ENCODE results near the gene SLC15A4. TPM values are rescaled to one million over a fixed set of nuclear protein-coding genes. Genes with fewer than 3 reads are reported as not detected.
"Not testable (repeated sequence)": the region's sequence is repeated elsewhere in the genome, so short reads cannot be mapped to it uniquely, and the experiment has no call there.

SLC15A4 gene
- total RNA-seq, 2 experiments from 2014 or later, result 53.3 to 87.3 TPM

DNA sequence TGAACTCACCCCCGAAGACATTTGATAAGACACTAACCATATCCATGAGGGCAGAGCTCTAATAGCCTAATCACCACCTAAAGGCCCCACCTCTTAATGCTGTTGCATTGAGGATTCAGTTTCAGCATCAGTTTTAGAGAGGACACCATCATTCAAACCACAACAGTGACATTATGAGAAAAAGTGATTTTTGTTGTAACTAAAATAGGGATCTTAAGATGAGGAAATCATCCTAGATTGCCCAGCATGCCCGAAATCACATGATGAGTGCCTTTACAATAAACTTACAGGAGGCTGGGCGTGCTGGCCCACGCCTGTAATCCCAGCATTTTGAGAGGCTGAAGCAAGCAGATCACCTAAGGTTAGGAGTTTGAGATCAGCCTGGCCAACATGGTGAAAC lies 19.8 kb upstream of the SLC15A4 start:
- H3K36me3 ChIP-seq (ENCODE audit: insufficient read depth, low read length), result no peaks in the 10 kb centered on the region
- CTCF ChIA-PET (ENCODE audit: unreplicated experiment), result no interaction called here
- H3K4me2 ChIP-seq (ENCODE audit: low read length), result no peak overlapping the region
- intact Hi-C loops (cut with micrococcal nuclease; ENCODE audit: unreplicated experiment), result no loop called here
- POLR2A ChIA-PET, result no interaction called here
- no peak overlapping the region for H3K4me3 ChIP-seq (ENCODE audit: low read depth, low read length, poor library complexity, severe bottlenecking)
- H3K4me1 ChIP-seq (ENCODE audit: insufficient read depth, low read length, poor library complexity, severe bottlenecking), result peaks cover 33% of the 10 kb centered on the region
- H3K9me2 ChIP-seq (ENCODE audit: insufficient read depth, low read length), result no peaks in the 10 kb centered on the region
- H3K9me3 ChIP-seq (ENCODE audit: low read length), result no peaks in the 10 kb centered on the region
- no peaks in the 10 kb centered on the region for H4K20me1 ChIP-seq (ENCODE audit: insufficient read depth, low read length)
- DNase-seq (ENCODE audit: low spot score), result no peak
- H2AFZ ChIP-seq (ENCODE audit: low read length), result no peak overlapping the region
- no peak overlapping the region for H3K27ac ChIP-seq (ENCODE audit: low read depth, low read length, poor library complexity, severe bottlenecking)
- no peaks in the 10 kb centered on the region for H3K79me2 ChIP-seq (ENCODE audit: insufficient read depth, low read depth, low read length)
- no peak for TF ChIP-seq EZH2phosphoT487 (IDR thresholded peaks at IDR 0.05; ENCODE audit: borderline replicate concordance, low read depth, low read length)
- TF ChIP-seq, protein P1, sequence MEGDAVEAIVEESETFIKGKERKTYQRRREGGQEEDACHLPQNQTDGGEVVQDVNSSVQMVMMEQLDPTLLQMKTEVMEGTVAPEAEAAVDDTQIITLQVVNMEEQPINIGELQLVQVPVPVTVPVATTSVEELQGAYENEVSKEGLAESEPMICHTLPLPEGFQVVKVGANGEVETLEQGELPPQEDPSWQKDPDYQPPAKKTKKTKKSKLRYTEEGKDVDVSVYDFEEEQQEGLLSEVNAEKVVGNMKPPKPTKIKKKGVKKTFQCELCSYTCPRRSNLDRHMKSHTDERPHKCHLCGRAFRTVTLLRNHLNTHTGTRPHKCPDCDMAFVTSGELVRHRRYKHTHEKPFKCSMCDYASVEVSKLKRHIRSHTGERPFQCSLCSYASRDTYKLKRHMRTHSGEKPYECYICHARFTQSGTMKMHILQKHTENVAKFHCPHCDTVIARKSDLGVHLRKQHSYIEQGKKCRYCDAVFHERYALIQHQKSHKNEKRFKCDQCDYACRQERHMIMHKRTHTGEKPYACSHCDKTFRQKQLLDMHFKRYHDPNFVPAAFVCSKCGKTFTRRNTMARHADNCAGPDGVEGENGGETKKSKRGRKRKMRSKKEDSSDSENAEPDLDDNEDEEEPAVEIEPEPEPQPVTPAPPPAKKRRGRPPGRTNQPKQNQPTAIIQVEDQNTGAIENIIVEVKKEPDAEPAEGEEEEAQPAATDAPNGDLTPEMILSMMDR (conservative IDR thresholded peaks at IDR 0.05; ENCODE audit: low read length), result no peak
- no TSS peak for BruUV-seq (replicated peaks)

DNA sequence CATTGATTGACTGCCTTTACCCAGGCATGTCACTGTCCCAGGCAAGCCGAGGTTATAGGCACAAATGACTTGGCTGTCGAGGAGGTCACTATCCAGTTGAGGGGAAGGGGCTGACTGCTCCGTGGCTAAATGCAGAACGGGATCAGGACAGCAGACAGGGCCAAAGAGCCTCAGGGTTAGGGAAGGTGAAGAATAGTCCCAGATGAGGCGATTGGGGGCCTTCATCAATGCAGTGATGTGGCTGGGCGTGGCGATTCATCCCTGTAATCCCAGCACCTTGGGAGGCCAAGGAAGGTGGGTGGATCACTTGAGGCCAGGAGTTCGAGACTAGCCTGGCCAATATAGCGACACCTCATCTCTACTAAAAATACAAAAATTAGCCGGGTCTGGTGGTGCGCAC lies 18.8 kb upstream of the SLC15A4 start:
- Histone ChIP-seq H3K79me2 (ENCODE audit: insufficient read depth, low read depth, low read length) (no peaks in the 10 kb centered on the region), H3K4me1 (ENCODE audit: insufficient read depth, low read length, poor library complexity, severe bottlenecking) (peaks cover 33% of the 10 kb centered on the region), H3K36me3 (ENCODE audit: insufficient read depth, low read length) (no peaks in the 10 kb centered on the region), H3K27ac (ENCODE audit: low read depth, low read length, poor library complexity, severe bottlenecking) (no peak overlapping the region), H4K20me1 (ENCODE audit: insufficient read depth, low read length) (no peaks in the 10 kb centered on the region), H3K9me3 (ENCODE audit: low read length) (no peaks in the 10 kb centered on the region), H3K4me2 (ENCODE audit: low read length) (no peak overlapping the region), H3K4me3 (ENCODE audit: low read depth, low read length, poor library complexity, severe bottlenecking) (no peak overlapping the region), H2AFZ (ENCODE audit: low read length) (no peak overlapping the region), H3K9me2 (ENCODE audit: insufficient read depth, low read length) (no peaks in the 10 kb centered on the region)
- TF ChIP-seq EZH2phosphoT487 (IDR thresholded peaks at IDR 0.05; ENCODE audit: borderline replicate concordance, low read depth, low read length), result no peak
- TF ChIP-seq, protein P1 (conservative IDR thresholded peaks at IDR 0.05; ENCODE audit: low read length), result no peak
- POLR2A ChIA-PET, result interaction anchor here (0.6 kb wide), 1 partner anchor 111 kb away, joined by 3 read pairs; no protein-coding TSS in a partner anchor
- no TSS peak for BruUV-seq (replicated peaks)
- CTCF ChIA-PET (ENCODE audit: unreplicated experiment), result no interaction called here
- intact Hi-C loops (cut with micrococcal nuclease; ENCODE audit: unreplicated experiment), result no loop called here
- no peak for DNase-seq (ENCODE audit: low spot score)

GRCh38 chr12:128840862-128841468 lies 17.2 kb upstream of the SLC15A4 start:
- H3K27ac ChIP-seq (ENCODE audit: low read depth, low read length, poor library complexity, severe bottlenecking), result peak overlapping the region; percentile 15
- H3K4me1 ChIP-seq (ENCODE audit: insufficient read depth, low read length, poor library complexity, severe bottlenecking), result peaks cover 33% of the 10 kb centered on the region
- ChIA-PET CTCF (ENCODE audit: unreplicated experiment) (no interaction called here), POLR2A (interaction anchor here (0.7 to 1.4 kb wide), 6 partner anchors 11 to 25 kb away, joined by 3 to 9 read pairs (median 3); no protein-coding TSS in a partner anchor)
- H3K4me3 ChIP-seq (ENCODE audit: low read depth, low read length, poor library complexity, severe bottlenecking), result peak overlapping the region; percentile 26
- no peaks in the 10 kb centered on the region for H3K79me2 ChIP-seq (ENCODE audit: insufficient read depth, low read depth, low read length)
- H3K36me3 ChIP-seq (ENCODE audit: insufficient read depth, low read length), result no peaks in the 10 kb centered on the region
- TF ChIP-seq EZH2phosphoT487 (IDR thresholded peaks at IDR 0.05; ENCODE audit: borderline replicate concordance, low read depth, low read length), result no peak
- TF ChIP-seq, protein P1 (conservative IDR thresholded peaks at IDR 0.05; ENCODE audit: low read length), result no peak
- no peak overlapping the region for H2AFZ ChIP-seq (ENCODE audit: low read length)
- no TSS peak for BruUV-seq (replicated peaks)
- peak overlapping the region; percentile 70 for H3K4me2 ChIP-seq (ENCODE audit: low read length)
- no peaks in the 10 kb centered on the region for H3K9me2 ChIP-seq (ENCODE audit: insufficient read depth, low read length)
- no peaks in the 10 kb centered on the region for H4K20me1 ChIP-seq (ENCODE audit: insufficient read depth, low read length)
- intact Hi-C loops (cut with micrococcal nuclease; ENCODE audit: unreplicated experiment), result loop anchor here (1.0 kb wide), 1 partner anchor 11 kb away; no protein-coding TSS in a partner anchor
- H3K9me3 ChIP-seq (ENCODE audit: low read length), result no peaks in the 10 kb centered on the region
- peak; percentile 64 for DNase-seq (ENCODE audit: low spot score)

GRCh38 chr12:128839885-128840284 lies 16.1 kb upstream of the SLC15A4 start:
- H3K9me2 ChIP-seq (ENCODE audit: insufficient read depth, low read length); H3K79me2 ChIP-seq (ENCODE audit: insufficient read depth, low read depth, low read length); intact Hi-C loops (cut with micrococcal nuclease; ENCODE audit: unreplicated experiment); BruUV-seq (replicated peaks); H3K4me2 ChIP-seq (ENCODE audit: low read length); CTCF ChIA-PET (ENCODE audit: unreplicated experiment); H3K4me3 ChIP-seq (ENCODE audit: low read depth, low read length, poor library complexity, severe bottlenecking); H4K20me1 ChIP-seq (ENCODE audit: insufficient read depth, low read length); H3K9me3 ChIP-seq (ENCODE audit: low read length); H3K27ac ChIP-seq (ENCODE audit: low read depth, low read length, poor library complexity, severe bottlenecking); DNase-seq (ENCODE audit: low spot score); H2AFZ ChIP-seq (ENCODE audit: low read length); H3K36me3 ChIP-seq (ENCODE audit: insufficient read depth, low read length): not testable (repeated sequence)
- POLR2A ChIA-PET, result interaction anchor here (0.8 to 1.4 kb wide), 3 partner anchors 18 to 578 kb away, joined by 3 to 5 read pairs (median 3); no protein-coding TSS in a partner anchor
- H3K4me1 ChIP-seq (ENCODE audit: insufficient read depth, low read length, poor library complexity, severe bottlenecking), result peaks cover 33% of the 10 kb centered on the region
